ENCODE results near the gene BORA. TPM values are rescaled to one million over a fixed set of nuclear protein-coding genes. Genes with fewer than 3 reads are reported as not detected.

Gene BORA
- total and polyA plus RNA-seq, 4 donors = 0.71 to 11.3 (median 1.4) TPM

GRCh38 chr13:72792640-72793039 lies 64.9 kb downstream of the BORA start (continued):
- TF ChIP-seq, protein P1, sequence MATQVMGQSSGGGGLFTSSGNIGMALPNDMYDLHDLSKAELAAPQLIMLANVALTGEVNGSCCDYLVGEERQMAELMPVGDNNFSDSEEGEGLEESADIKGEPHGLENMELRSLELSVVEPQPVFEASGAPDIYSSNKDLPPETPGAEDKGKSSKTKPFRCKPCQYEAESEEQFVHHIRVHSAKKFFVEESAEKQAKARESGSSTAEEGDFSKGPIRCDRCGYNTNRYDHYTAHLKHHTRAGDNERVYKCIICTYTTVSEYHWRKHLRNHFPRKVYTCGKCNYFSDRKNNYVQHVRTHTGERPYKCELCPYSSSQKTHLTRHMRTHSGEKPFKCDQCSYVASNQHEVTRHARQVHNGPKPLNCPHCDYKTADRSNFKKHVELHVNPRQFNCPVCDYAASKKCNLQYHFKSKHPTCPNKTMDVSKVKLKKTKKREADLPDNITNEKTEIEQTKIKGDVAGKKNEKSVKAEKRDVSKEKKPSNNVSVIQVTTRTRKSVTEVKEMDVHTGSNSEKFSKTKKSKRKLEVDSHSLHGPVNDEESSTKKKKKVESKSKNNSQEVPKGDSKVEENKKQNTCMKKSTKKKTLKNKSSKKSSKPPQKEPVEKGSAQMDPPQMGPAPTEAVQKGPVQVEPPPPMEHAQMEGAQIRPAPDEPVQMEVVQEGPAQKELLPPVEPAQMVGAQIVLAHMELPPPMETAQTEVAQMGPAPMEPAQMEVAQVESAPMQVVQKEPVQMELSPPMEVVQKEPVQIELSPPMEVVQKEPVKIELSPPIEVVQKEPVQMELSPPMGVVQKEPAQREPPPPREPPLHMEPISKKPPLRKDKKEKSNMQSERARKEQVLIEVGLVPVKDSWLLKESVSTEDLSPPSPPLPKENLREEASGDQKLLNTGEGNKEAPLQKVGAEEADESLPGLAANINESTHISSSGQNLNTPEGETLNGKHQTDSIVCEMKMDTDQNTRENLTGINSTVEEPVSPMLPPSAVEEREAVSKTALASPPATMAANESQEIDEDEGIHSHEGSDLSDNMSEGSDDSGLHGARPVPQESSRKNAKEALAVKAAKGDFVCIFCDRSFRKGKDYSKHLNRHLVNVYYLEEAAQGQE (IDR thresholded peaks at IDR 0.05) = no peak
- no peak for TF ChIP-seq FOXA1 (IDR thresholded peaks at IDR 0.05)
- TF ChIP-seq, protein P2, sequence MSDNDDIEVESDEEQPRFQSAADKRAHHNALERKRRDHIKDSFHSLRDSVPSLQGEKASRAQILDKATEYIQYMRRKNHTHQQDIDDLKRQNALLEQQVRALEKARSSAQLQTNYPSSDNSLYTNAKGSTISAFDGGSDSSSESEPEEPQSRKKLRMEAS (IDR thresholded peaks at IDR 0.05) = peak; percentile 3
- no peak for TF ChIP-seq EGR1 (IDR thresholded peaks at IDR 0.05; ENCODE audit: low read depth in 2 of 2)
- peak; percentile 79 to 81 for TF ChIP-seq RXRA (IDR thresholded peaks at IDR 0.05)

- Histone ChIP-seq H3K4me1 (ENCODE audit: control insufficient read depth in 4 of 4, insufficient read depth in 4 of 4, low read length in 3 of 4) (peaks cover 0 to under 1% (median 0%) of the 10 kb centered on the region in 4 donors), H3K27me3 (ENCODE audit: control insufficient read depth in 4 of 4, insufficient read depth in 4 of 4, low read length in 3 of 4) (no peaks in the 10 kb centered on the region), H3K9me3 (ENCODE audit: control insufficient read depth in 4 of 4, low read length in 3 of 4) (no peaks in the 10 kb centered on the region), H3K9ac (ENCODE audit: low read depth in 1 of 2, low read length in 2 of 2) (no peak overlapping the region), H3K4me3 (ENCODE audit: low read depth in 1 of 3, low read length in 3 of 3) (no peak overlapping the region), H3K36me3 (ENCODE audit: control insufficient read depth in 4 of 4, insufficient read depth in 3 of 4, low read depth in 1 of 4, low read length in 3 of 4) (peaks cover 0 to 12% (median 3%) of the 10 kb centered on the region in 4 donors), H3K27ac (ENCODE audit: low read depth in 1 of 2, low read length in 2 of 2) (no peak overlapping the region)
- no peak for DNase-seq (ENCODE audit: low spot score)
- TF ChIP-seq RAD21 (IDR thresholded peaks at IDR 0.05) (no peak), FOXA2 (IDR thresholded peaks at IDR 0.05) (no peak)
- 62% methylated on average over 3 of the region's 3 CpGs for WGBS
These were observed 71.1 kb downstream of the BORA start for GRCh38 chr13:72798817-72799216.

DNA sequence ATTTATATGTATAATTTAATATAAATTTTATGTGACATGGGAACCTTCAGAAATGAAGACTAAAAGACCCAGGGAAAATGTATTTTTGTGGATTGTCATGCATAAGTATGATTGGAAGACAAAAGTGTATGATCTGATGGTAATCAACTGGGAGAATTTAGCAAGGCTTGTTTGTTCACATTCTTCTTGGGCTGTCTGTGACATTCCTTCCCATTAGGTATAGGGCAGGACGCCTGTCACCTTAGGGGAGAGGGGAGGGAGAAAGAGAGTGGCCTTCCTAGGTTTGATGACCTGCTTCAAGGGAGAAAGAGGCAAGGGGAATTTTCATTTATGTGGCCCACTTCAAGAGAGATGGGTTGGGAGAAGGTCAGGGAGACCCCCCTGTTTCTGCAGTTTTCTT lies 76.6 kb downstream of the BORA start:
- H3K9ac ChIP-seq (ENCODE audit: low read depth in 1 of 2, low read length in 2 of 2) = no peak overlapping the region
- H3K27me3 ChIP-seq (ENCODE audit: control insufficient read depth in 4 of 4, insufficient read depth in 4 of 4, low read length in 3 of 4) = no peaks in the 10 kb centered on the region
- H3K9me3 ChIP-seq (ENCODE audit: control insufficient read depth in 4 of 4, low read length in 3 of 4) = no peaks in the 10 kb centered on the region
- WGBS = 97% methylated on average over 1 of the region's 1 CpG
- H3K4me3 ChIP-seq (ENCODE audit: low read depth in 1 of 3, low read length in 3 of 3) = no peak overlapping the region
- no peak for DNase-seq (ENCODE audit: low spot score)
- H3K36me3 ChIP-seq (ENCODE audit: control insufficient read depth in 4 of 4, insufficient read depth in 3 of 4, low read depth in 1 of 4, low read length in 3 of 4) = peaks cover 0 to 15% (median 2%) of the 10 kb centered on the region in 4 donors
- H3K27ac ChIP-seq (ENCODE audit: low read depth in 1 of 2, low read length in 2 of 2) = no peak overlapping the region
- peaks cover 0 to 5% (median 2%) of the 10 kb centered on the region in 4 donors for H3K4me1 ChIP-seq (ENCODE audit: control insufficient read depth in 4 of 4, insufficient read depth in 4 of 4, low read length in 3 of 4)
- no peak for TF ChIP-seq JUND (IDR thresholded peaks at IDR 0.05)
- TF ChIP-seq, protein P1 (IDR thresholded peaks at IDR 0.05) = no peak
- no peak for TF ChIP-seq FOXA1 (IDR thresholded peaks at IDR 0.05)
- no peak for TF ChIP-seq CTCF (IDR thresholded peaks at IDR 0.05; ENCODE audit: low read depth, low read length, missing input control)
- no peak for TF ChIP-seq NR2F2 (IDR thresholded peaks at IDR 0.05)

Small RNAs within 50 kb of the gene (small RNA-seq; reads per million reads assigned to genes)
- gene RNU6-80P = not detected

Other genes starting within 250 kb of the BORA start
- 10 to 100 TPM in 1 of 2 donors, 1 to 10 TPM in 1; 1.9 to 16.4 TPM for gene MZT1, start 294 bp upstream of the BORA start, total RNA-seq
- gene MZT1, start 294 bp upstream of the BORA start, polyA plus RNA-seq = 1 to 10 TPM; 2.0 to 2.7 TPM
- 10 to 100 TPM; 14.3 to 17.4 TPM for gene DIS3, start 54.0 kb downstream of the BORA start, total RNA-seq
- gene DIS3, start 54.0 kb downstream of the BORA start, polyA plus RNA-seq = 1 to 10 TPM; 8.0 to 8.6 TPM
- 10 to 100 TPM in 1 of 2 donors, 1 to 10 TPM in 1; 6.6 to 18.3 TPM for gene PIBF1, start 54.2 kb downstream of the BORA start, total RNA-seq
- gene PIBF1, start 54.2 kb downstream of the BORA start, polyA plus RNA-seq = 1 to 10 TPM; 3.1 to 6.4 TPM